Measurements from ENCODE around the gene ITGA1. TPM values are rescaled to one million over a fixed set of nuclear protein-coding genes. Genes with fewer than 3 reads are reported as not detected.
"Not testable (repeated sequence)": the region's sequence is repeated elsewhere in the genome, so short reads cannot be mapped to it uniquely, and the experiment has no call there.

The ITGA1 gene
- total RNA-seq, 1 donor from 2014 or later = 2.5 TPM

DNA sequence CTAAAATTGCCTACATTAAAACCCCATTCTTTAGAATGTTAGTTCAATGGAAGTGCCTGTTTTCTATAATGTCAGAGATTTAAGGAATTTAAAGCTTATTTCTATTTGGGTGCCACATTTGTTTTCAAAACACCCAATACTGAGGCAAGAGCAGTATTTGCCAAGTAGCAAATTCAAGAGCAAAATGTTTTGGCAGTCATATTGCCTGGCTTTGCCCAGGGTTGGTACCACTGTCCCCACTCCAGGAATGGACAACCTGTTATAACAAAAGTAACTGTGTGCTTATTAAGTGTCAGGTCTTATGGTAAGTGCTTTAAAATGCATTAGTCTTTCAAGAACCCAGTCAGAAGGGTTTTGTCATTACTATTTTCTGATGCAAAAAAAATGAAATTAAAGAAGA lies 19.3 kb downstream of the ITGA1 start:
- H3K36me3 Mint-ChIP-seq (ENCODE audit: low read depth) = peaks cover 26% of the 10 kb centered on the region
- H3K4me3 Mint-ChIP-seq = no peak overlapping the region
- intact Hi-C loops (cut with micrococcal nuclease) = no loop called here
- peaks cover 3% of the 10 kb centered on the region for H3K27me3 Mint-ChIP-seq (ENCODE audit: insufficient read depth)
- H3K9me3 Mint-ChIP-seq = no peaks in the 10 kb centered on the region
- DNase-seq (ENCODE audit: low spot score) = no peak
- H3K27ac Mint-ChIP-seq = no peak overlapping the region
- H3K4me1 Mint-ChIP-seq (ENCODE audit: low read depth) = peaks cover 56% of the 10 kb centered on the region

DNA sequence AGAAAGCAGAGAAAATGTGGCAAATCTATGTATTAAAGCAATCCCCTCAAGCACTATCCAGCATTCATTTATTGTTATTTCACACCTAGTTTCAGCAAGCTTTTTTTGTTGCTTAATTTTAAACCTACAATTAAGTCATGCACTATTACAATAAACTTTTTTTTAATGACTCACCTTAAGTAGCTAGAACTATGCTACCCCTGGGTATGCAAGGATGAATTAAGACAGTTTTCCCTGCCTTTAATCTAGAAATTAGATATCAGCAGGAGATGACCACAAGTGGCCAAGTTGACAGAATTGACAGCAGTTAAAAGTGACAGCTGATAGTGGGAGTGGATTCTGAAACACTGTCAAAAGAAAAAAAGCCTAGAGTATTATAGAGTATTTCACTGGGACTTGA lies 20.0 kb downstream of the ITGA1 start:
- no peak overlapping the region for H3K4me3 Mint-ChIP-seq

DNA sequence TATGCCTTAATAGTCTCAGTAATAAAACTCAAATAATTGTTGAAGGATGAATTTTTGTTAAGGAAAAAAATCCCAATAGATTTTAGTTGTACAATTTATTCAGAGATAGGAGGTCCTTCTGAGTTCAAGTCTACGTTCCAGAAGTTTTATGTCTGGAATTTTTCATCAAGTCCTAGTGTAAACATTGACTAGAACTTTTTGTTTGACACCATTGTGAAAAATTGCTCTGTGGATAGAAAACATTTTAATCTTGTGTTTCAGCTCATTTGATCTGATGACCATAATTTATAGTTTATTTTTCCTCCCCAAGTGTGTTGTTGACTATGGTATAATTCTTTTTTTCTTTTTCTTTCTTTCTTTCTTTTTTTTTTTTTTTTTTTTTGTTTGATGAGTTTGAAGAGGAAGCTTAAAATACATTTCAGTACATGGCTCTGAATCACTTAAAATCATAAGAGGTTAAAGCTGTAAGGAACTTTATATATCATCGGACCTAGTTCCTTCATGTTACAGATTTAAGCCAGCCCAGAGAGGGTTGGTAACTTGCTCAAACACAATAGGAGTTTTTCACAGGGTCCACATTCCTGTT lies 20.7 kb downstream of the ITGA1 start:
- H3K4me3 Mint-ChIP-seq = no peak overlapping the region
- intact Hi-C loops (cut with micrococcal nuclease) = no loop called here
- H3K36me3 Mint-ChIP-seq (ENCODE audit: low read depth) = peaks cover 19% of the 10 kb centered on the region
- peaks cover 50% of the 10 kb centered on the region for H3K4me1 Mint-ChIP-seq (ENCODE audit: low read depth)
- H3K27ac Mint-ChIP-seq = no peak overlapping the region
- no peak for DNase-seq (ENCODE audit: low spot score)
- no peaks in the 10 kb centered on the region for H3K9me3 Mint-ChIP-seq
- H3K27me3 Mint-ChIP-seq (ENCODE audit: insufficient read depth) = peaks cover 3% of the 10 kb centered on the region

More for the DNA sequence above, 20.0 kb downstream of the ITGA1 start:
- Mint-ChIP-seq H3K27ac (no peak overlapping the region), H3K9me3 (no peaks in the 10 kb centered on the region), H3K36me3 (ENCODE audit: low read depth) (peaks cover 22% of the 10 kb centered on the region), H3K27me3 (ENCODE audit: insufficient read depth) (peaks cover 3% of the 10 kb centered on the region), H3K4me1 (ENCODE audit: low read depth) (peaks cover 56% of the 10 kb centered on the region)
- intact Hi-C loops (cut with micrococcal nuclease) = no loop called here
- no peak for DNase-seq (ENCODE audit: low spot score)

DNA sequence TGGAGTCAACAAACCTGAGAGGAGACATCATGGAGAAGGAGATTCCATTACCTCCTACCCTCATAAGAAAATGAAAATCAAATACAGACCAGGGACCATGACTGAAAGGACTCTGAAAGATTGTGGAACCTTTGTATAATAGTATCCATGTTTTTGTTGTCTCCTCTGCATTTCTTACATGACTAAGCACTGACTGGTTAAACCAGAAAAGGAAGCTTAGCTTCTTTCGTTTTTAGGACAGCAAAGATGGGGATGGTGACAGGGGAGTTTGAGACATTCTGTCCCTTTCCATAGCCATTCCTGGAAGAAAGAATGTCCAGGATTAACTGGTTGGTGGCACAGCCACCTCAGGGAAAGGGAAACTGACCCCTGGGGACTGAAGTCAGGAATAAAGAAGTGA lies 22.2 kb downstream of the ITGA1 start:
- Mint-ChIP-seq H3K4me3 (no peak overlapping the region), H3K9me3 (no peaks in the 10 kb centered on the region)

DNA sequence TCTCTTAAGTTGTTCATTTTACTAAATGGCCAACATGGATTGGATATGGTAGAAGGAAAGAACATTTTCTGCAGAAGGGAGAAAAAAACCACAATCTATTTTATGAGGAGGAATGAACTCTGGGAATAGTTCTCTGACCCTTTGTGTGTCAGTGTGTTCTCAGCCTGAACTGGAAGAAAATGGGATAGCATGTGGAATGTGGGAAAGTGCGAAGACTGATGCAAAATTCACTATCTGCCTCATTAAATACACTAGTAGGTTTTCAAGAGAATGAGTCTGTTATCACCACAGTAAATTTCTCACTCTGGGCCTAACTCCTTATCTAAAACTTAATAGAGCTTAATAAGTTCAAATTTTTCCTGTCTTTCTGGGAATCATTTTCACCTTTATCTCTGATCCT lies 22.7 kb downstream of the ITGA1 start:
- Mint-ChIP-seq H3K27me3 (ENCODE audit: insufficient read depth) (peaks cover 3% of the 10 kb centered on the region), H3K9me3 (no peaks in the 10 kb centered on the region), H3K4me3 (no peak overlapping the region), H3K4me1 (ENCODE audit: low read depth) (peaks cover 32% of the 10 kb centered on the region), H3K36me3 (ENCODE audit: low read depth) (peaks cover 5% of the 10 kb centered on the region), H3K27ac (no peak overlapping the region)
- DNase-seq (ENCODE audit: low spot score) = no peak
- intact Hi-C loops (cut with micrococcal nuclease) = no loop called here

More for the DNA sequence above, 22.2 kb downstream of the ITGA1 start:
- H3K27ac Mint-ChIP-seq = no peak overlapping the region
- intact Hi-C loops (cut with micrococcal nuclease) = no loop called here
- H3K36me3 Mint-ChIP-seq (ENCODE audit: low read depth) = peaks cover 10% of the 10 kb centered on the region
- peaks cover 3% of the 10 kb centered on the region for H3K27me3 Mint-ChIP-seq (ENCODE audit: insufficient read depth)
- DNase-seq (ENCODE audit: low spot score) = no peak
- H3K4me1 Mint-ChIP-seq (ENCODE audit: low read depth) = peaks cover 38% of the 10 kb centered on the region

DNA sequence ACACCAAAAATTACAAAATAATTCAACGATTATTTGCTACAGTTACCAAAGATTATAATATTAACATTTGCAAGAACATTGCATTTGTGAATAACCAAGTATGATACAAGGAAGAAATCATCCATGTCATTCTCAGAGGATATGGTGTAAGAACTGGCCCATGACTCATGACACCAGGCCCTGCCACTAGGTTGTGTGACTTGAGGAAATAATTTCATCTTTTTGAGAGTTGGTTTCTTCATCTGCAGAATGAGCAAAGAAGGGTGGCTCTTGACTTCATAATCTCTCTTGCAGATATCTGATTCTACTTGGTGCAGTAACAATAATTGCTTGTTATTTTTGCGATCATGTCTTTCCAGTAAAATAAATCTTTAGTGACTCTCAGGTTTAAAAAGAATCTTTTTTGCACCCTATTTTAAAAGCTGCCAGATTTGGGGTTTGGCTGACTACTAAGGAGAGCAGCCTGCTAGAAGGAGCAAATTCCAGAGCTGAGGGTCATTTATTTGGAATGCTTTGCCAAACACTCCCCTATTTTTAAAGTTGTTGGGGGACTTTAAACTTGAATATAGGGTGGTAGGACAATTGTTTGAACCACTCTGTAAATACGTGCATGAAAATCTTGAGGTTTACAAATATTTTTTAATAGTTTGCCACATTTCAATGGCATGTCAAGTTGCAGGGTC lies 23.5 kb downstream of the ITGA1 start:
- H3K4me1 Mint-ChIP-seq (ENCODE audit: low read depth) = peaks cover 25% of the 10 kb centered on the region
- H3K27me3 Mint-ChIP-seq (ENCODE audit: insufficient read depth) = peaks cover 3% of the 10 kb centered on the region
- no peak for DNase-seq (ENCODE audit: low spot score)
- H3K36me3 Mint-ChIP-seq (ENCODE audit: low read depth) = no peaks in the 10 kb centered on the region
- H3K9me3 Mint-ChIP-seq = no peaks in the 10 kb centered on the region
- H3K27ac Mint-ChIP-seq = no peak overlapping the region
- no peak overlapping the region for H3K4me3 Mint-ChIP-seq
- intact Hi-C loops (cut with micrococcal nuclease) = no loop called here

DNA sequence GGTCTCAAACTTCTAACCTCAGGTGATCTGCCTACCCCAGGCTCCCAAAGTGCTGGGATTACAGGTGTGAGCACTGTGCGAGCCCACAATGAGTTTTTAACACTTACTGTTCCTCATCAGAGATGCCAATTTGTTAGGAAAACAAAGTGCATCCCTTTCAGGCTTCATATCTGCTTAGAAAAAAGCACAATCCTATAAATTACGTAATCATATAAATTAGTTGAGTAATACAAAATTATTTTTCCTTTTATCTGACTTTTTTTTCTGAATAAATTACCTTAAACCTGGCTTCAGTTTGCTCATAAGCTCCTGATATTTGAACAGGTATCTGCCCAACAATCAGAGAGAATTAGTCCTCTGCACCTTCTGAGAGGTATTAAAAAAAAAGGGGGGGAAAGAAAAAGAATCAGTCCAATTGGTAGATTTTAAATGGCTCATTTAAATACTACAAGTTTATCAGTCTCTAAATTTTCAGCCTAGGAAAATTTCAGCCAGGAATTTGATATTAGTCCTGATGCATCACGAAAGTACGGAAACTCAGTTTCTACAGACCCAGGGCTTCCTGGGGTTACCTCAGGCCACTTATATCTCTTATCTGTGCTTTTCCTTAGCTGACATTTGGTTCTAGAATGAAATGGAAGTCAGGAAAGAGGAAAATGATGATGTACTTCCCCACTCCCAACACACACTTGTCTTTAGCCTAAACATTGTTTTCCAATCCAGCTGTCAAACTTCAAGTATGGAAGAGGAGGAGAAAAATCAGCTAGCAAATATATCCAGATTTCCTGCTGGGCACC lies 26.8 kb downstream of the ITGA1 start:
- H3K36me3 Mint-ChIP-seq (ENCODE audit: low read depth) = no peaks in the 10 kb centered on the region
- DNase-seq (ENCODE audit: low spot score) = no peak
- H3K27me3 Mint-ChIP-seq (ENCODE audit: insufficient read depth) = peaks cover 3% of the 10 kb centered on the region
- peaks cover 16% of the 10 kb centered on the region for H3K4me1 Mint-ChIP-seq (ENCODE audit: low read depth)
- intact Hi-C loops (cut with micrococcal nuclease) = no loop called here
- no peak overlapping the region for H3K27ac Mint-ChIP-seq
- H3K9me3 Mint-ChIP-seq = no peaks in the 10 kb centered on the region
- H3K4me3 Mint-ChIP-seq = no peak overlapping the region

- Mint-ChIP-seq H3K4me1 (ENCODE audit: low read depth) (no peaks in the 10 kb centered on the region), H3K4me3 (no peak overlapping the region), H3K36me3 (ENCODE audit: low read depth) (no peaks in the 10 kb centered on the region), H3K9me3 (no peaks in the 10 kb centered on the region), H3K27ac (no peak overlapping the region), H3K27me3 (ENCODE audit: insufficient read depth) (peaks cover 3% of the 10 kb centered on the region)
- intact Hi-C loops (cut with micrococcal nuclease) = no loop called here
- DNase-seq (ENCODE audit: low spot score) = no peak
Observed at GRCh38 chr5:52817818-52818217, 30.1 kb downstream of the ITGA1 start.

GRCh38 chr5:52818360-52818759 lies 30.6 kb downstream of the ITGA1 start:
- H3K9me3 Mint-ChIP-seq = no peaks in the 10 kb centered on the region
- H3K27me3 Mint-ChIP-seq (ENCODE audit: insufficient read depth) = peaks cover 3% of the 10 kb centered on the region
- no peaks in the 10 kb centered on the region for H3K36me3 Mint-ChIP-seq (ENCODE audit: low read depth)
- H3K4me3 Mint-ChIP-seq = no peak overlapping the region
- intact Hi-C loops (cut with micrococcal nuclease) = no loop called here
- no peak for DNase-seq (ENCODE audit: low spot score)
- no peak overlapping the region for H3K27ac Mint-ChIP-seq
- H3K4me1 Mint-ChIP-seq (ENCODE audit: low read depth) = no peaks in the 10 kb centered on the region

- H3K27me3 Mint-ChIP-seq (ENCODE audit: insufficient read depth); H3K27ac Mint-ChIP-seq; H3K9me3 Mint-ChIP-seq; DNase-seq (ENCODE audit: low spot score); H3K4me1 Mint-ChIP-seq (ENCODE audit: low read depth); H3K36me3 Mint-ChIP-seq (ENCODE audit: low read depth); H3K4me3 Mint-ChIP-seq; intact Hi-C loops (cut with micrococcal nuclease): not testable (repeated sequence)
Observed at GRCh38 chr5:52818807-52819206, 31.1 kb downstream of the ITGA1 start.

GRCh38 chr5:52821901-52822300 lies 34.2 kb downstream of the ITGA1 start:
- Mint-ChIP-seq H3K27ac (no peak overlapping the region), H3K36me3 (ENCODE audit: low read depth) (peaks cover 2% of the 10 kb centered on the region), H3K9me3 (peaks cover 5% of the 10 kb centered on the region), H3K4me1 (ENCODE audit: low read depth) (peaks cover 14% of the 10 kb centered on the region), H3K4me3 (no peak overlapping the region), H3K27me3 (ENCODE audit: insufficient read depth) (peaks cover 5% of the 10 kb centered on the region)
- no peak for DNase-seq (ENCODE audit: low spot score)
- intact Hi-C loops (cut with micrococcal nuclease) = no loop called here

GRCh38 chr5:52822437-52822836 lies 34.7 kb downstream of the ITGA1 start:
- intact Hi-C loops (cut with micrococcal nuclease) = no loop called here
- no peak for DNase-seq (ENCODE audit: low spot score)
- Mint-ChIP-seq H3K27ac (no peak overlapping the region), H3K4me3 (no peak overlapping the region), H3K4me1 (ENCODE audit: low read depth) (peaks cover 14% of the 10 kb centered on the region), H3K36me3 (ENCODE audit: low read depth) (peaks cover 2% of the 10 kb centered on the region), H3K27me3 (ENCODE audit: insufficient read depth) (peaks cover 5% of the 10 kb centered on the region), H3K9me3 (peaks cover 11% of the 10 kb centered on the region)

DNA sequence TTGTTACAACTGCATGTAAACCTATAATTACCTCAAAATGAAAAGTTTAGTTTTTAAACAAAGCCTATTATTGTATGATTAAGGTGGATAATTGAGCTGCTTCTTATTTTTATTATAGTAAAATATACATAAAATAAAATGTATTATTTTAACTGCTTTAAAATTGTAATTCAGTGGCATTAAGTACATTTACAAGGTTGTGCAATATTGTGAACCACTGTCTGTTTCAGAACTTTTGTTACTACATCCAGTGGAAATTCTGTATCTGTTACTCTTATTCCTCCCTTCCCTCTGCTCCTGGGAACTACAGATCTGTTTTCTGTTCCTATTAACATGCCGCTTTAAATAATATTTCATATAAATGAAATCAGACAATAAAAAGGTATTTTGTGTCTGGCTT lies 37.1 kb downstream of the ITGA1 start:
- peaks cover 14% of the 10 kb centered on the region for H3K4me1 Mint-ChIP-seq (ENCODE audit: low read depth)
- peaks cover 2% of the 10 kb centered on the region for H3K36me3 Mint-ChIP-seq (ENCODE audit: low read depth)
- intact Hi-C loops (cut with micrococcal nuclease) = no loop called here
- H3K4me3 Mint-ChIP-seq = no peak overlapping the region
- peaks cover 14% of the 10 kb centered on the region for H3K9me3 Mint-ChIP-seq
- H3K27ac Mint-ChIP-seq = no peak overlapping the region
- peaks cover 2% of the 10 kb centered on the region for H3K27me3 Mint-ChIP-seq (ENCODE audit: insufficient read depth)
- DNase-seq (ENCODE audit: low spot score) = no peak

Measured in activated T-helper 1 cell treated with anti-CD3 and anti-CD28 coated beads, Interleukin-12 subunit alpha, Interleukin-12 subunit beta, Interleukin-2, Interleukin-4 antibody, amounts not matched to agents 30 ng/mL and 10 ng/mL and 1 ng/mL, durations not matched to agents 14 hours and 24 hours and 36 hours (primary cell).